Measurements from ENCODE around the gene DYNC2I2.

DNA sequence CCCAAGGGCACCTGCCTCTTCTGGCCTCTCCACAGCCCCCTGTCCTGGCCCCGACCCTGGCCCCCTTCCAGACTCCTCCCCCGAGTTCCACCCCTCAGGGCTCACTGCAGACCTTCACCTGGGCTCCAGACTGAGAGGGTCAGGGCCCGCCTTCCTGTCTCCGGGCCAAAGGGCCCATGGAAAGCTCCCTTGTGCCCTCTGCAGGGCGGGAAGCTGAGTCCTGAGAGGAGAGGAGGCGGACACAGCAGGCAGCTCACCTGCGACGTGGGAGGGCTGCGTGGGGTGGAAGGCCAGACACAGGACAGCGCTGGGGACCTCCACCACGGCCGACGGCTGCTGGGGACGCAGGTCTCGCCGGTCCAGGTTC lies 20.6 kb downstream of the DYNC2I2 start:
- TF ChIP-seq RFX5 (IDR thresholded peaks at IDR 0.05; ENCODE audit: low read depth, low read length), result no peak
- TF ChIP-seq CTCF (conservative IDR thresholded peaks at IDR 0.05; ENCODE audit: low read depth, low read length), result no peak
- TF ChIP-seq MAFK (IDR thresholded peaks at IDR 0.05; ENCODE audit: low read depth, low read length), result no peak
- TF ChIP-seq POLR2A (IDR thresholded peaks at IDR 0.05; ENCODE audit: low read depth, low read length), result no peak
- no peak for TF ChIP-seq CEBPB (IDR thresholded peaks at IDR 0.05; ENCODE audit: low read depth, low read length)
- no peak for TF ChIP-seq MAZ (IDR thresholded peaks at IDR 0.05; ENCODE audit: borderline replicate concordance, low read depth, low read length)
- TF ChIP-seq RAD21 (IDR thresholded peaks at IDR 0.05; ENCODE audit: low read length), result no peak
